H1 (cell line): ENCODE data around the gene MKI67. TPM values are rescaled to one million over a fixed set of nuclear protein-coding genes. Genes with fewer than 3 reads are reported as not detected.

ENCODE experiments used
- CHD7 ChIP-seq: fragments of 300-600 bp; sonication (generic); IDR thresholded peaks from 2 replicates; pipeline ENCODE4 v1.7.1; 2012; ENCODE audit warnings: low read length, moderate library complexity, mild to moderate bottlenecking, inconsistent platforms; ENCODE audit not compliant: insufficient replicate concordance
- CTBP2 ChIP-seq: IDR thresholded peaks from 2 replicates; pipeline ENCODE4 v1.7.0; 2011; ENCODE audit warnings: borderline replicate concordance, mild to moderate bottlenecking, moderate library complexity, mixed read lengths, low read length; ENCODE audit not compliant: insufficient read depth, insufficient read length
- E2F6 ChIP-seq: IDR thresholded peaks from 2 replicates; pipeline ENCODE4 v1.6.1; 2012; ENCODE audit warnings: inconsistent platforms
- EGR1 ChIP-seq: IDR thresholded peaks from 2 replicates; pipeline ENCODE4 v1.6.1; 2011; ENCODE audit warnings: low read depth, low read length, borderline replicate concordance
- POLR2AphosphoS5 ChIP-seq: IDR thresholded peaks from 2 replicates; pipeline ENCODE4 v1.6.1; 2011; ENCODE audit warnings: low read depth, low read length
- SIRT6 ChIP-seq: IDR thresholded peaks from one replicate; pipeline ENCODE4 v1.7.1; 2012; ENCODE audit warnings: low read length, inconsistent platforms
- SP1 ChIP-seq: IDR thresholded peaks from 2 replicates; pipeline ENCODE4 v1.6.1; 2011; ENCODE audit warnings: low read depth, low read length
- SP2 ChIP-seq: IDR thresholded peaks from 2 replicates; pipeline ENCODE4 v1.6.1; 2012; ENCODE audit warnings: mild to moderate bottlenecking, low read length, inconsistent platforms
- polyA plus RNA-seq, 7 experiments: library from polyadenylated mRNA; depleted of rRNA in 3 of 7; stranded (reverse) in 5 of 7; unstranded in 2 of 7; fragments of >200 nt in 5 of 7; fragments of 200-250 nt in 2 of 7; gene quantifications; 1 replicate in 5 of 7; 2 replicates in 1 of 7; 4 replicates in 1 of 7; pipeline versions ENCODE4 v1.2.1 to v1.2.3, GENCODE V29; 2011 to 2013; ENCODE audit warnings: missing spikeins in 2 of 7, mixed read lengths in 2 of 7
- total RNA-seq: library from RNA; stranded (reverse); fragmentation: NEBNext Ultra II Directional; extraction: Animal tissue kit (Norgen Biotek cat#: 25700); gene quantifications from 2 replicates; pipeline ENCODE4 v1.2.1, GENCODE V29; 2021

The MKI67 gene
- total and polyA plus RNA-seq, 2 of the 8 experiments (the other 6 are each of a cell fraction or from before 2014, with no cell fraction given), result 15.8 to 85.1 TPM

- TF ChIP-seq CHD7 (no peak), E2F6 (no peak), POLR2AphosphoS5 (no peak), SP2 (no peak), SIRT6 (no peak), EGR1 (no peak), SP1 (no peak), CTBP2 (no peak)
Observed at GRCh38 chr10:128077155-128077875, 48.9 kb downstream of the MKI67 start (continued).
